Parathyroid adenoma (tissue), 2 donors: ENCODE data around the gene GRM1.

Experiments used
- H2AFZ ChIP-seq: fragments of 300-600 bp; sonication (generic); one replicate; pipeline ENCODE4 v1.7.0; 2017; ENCODE audit warnings: antibody characterized with exemption, mild to moderate bottlenecking
- H3K27ac ChIP-seq: fragments of 300-600 bp; sonication (generic); one replicate; pipeline ENCODE4 v1.7.0; 2017
- H3K27me3 ChIP-seq: fragments of 300-600 bp; sonication (generic); one replicate; pipeline ENCODE4 v1.7.0; 2017; ENCODE audit warnings: low read length; ENCODE audit not compliant: control insufficient read depth, insufficient read depth
- H3K36me3 ChIP-seq: fragments of 300-600 bp; sonication (generic); one replicate; pipeline ENCODE4 v1.7.0; 2017; ENCODE audit warnings: low read length; ENCODE audit not compliant: control insufficient read depth, insufficient read depth
- H3K4me1 ChIP-seq: fragments of 300-600 bp; sonication (generic); one replicate; pipeline ENCODE4 v1.7.0; 2017; ENCODE audit warnings: control low read depth
- H3K4me2 ChIP-seq: fragments of 300-600 bp; sonication (generic); one replicate; pipeline ENCODE4 v1.7.0; 2017; ENCODE audit warnings: low read length
- H3K4me3 ChIP-seq: fragments of 300-600 bp; sonication (generic); one replicate; pipeline ENCODE4 v1.7.0; 2017; ENCODE audit warnings: low read depth, low read length
- H3K79me2 ChIP-seq: fragments of 300-600 bp; sonication (generic); one replicate; pipeline ENCODE4 v1.7.0; 2017; ENCODE audit warnings: control low read depth
- H3K9ac ChIP-seq: fragments of 300-600 bp; sonication (generic); one replicate; pipeline ENCODE4 v1.7.0; 2017; ENCODE audit warnings: mild to moderate bottlenecking
- H3K9me3 ChIP-seq: fragments of 300-600 bp; sonication (generic); one replicate; pipeline ENCODE4 v1.7.0; 2017; ENCODE audit warnings: low read length; ENCODE audit not compliant: control insufficient read depth
- TF ChIP-seq, protein P1 (sequence below): fragments of 300-600 bp; sonication (generic); IDR thresholded peaks from one replicate; pipeline ENCODE4 v1.7.0; 2017; ENCODE audit warnings: antibody characterized with exemption, mild to moderate bottlenecking
- donor health status: primary hyperparathyroidism.

The GRM1 gene

GRCh38 chr6:146286961-146287360 lies 258.1 kb downstream of the GRM1 start:
- no peaks in the 10 kb centered on the region for H3K36me3 ChIP-seq
- no peak overlapping the region for H3K4me2 ChIP-seq
- H3K9me3 ChIP-seq, result no peaks in the 10 kb centered on the region
- H3K27me3 ChIP-seq, result no peaks in the 10 kb centered on the region
- no peak overlapping the region for H3K9ac ChIP-seq
- H3K4me1 ChIP-seq, result no peaks in the 10 kb centered on the region
- no peak overlapping the region for H3K27ac ChIP-seq
- no peak overlapping the region for H2AFZ ChIP-seq
- TF ChIP-seq, protein P1, sequence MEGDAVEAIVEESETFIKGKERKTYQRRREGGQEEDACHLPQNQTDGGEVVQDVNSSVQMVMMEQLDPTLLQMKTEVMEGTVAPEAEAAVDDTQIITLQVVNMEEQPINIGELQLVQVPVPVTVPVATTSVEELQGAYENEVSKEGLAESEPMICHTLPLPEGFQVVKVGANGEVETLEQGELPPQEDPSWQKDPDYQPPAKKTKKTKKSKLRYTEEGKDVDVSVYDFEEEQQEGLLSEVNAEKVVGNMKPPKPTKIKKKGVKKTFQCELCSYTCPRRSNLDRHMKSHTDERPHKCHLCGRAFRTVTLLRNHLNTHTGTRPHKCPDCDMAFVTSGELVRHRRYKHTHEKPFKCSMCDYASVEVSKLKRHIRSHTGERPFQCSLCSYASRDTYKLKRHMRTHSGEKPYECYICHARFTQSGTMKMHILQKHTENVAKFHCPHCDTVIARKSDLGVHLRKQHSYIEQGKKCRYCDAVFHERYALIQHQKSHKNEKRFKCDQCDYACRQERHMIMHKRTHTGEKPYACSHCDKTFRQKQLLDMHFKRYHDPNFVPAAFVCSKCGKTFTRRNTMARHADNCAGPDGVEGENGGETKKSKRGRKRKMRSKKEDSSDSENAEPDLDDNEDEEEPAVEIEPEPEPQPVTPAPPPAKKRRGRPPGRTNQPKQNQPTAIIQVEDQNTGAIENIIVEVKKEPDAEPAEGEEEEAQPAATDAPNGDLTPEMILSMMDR, result no peak
- H3K79me2 ChIP-seq, result no peaks in the 10 kb centered on the region
- H3K4me3 ChIP-seq, result no peak overlapping the region

DNA sequence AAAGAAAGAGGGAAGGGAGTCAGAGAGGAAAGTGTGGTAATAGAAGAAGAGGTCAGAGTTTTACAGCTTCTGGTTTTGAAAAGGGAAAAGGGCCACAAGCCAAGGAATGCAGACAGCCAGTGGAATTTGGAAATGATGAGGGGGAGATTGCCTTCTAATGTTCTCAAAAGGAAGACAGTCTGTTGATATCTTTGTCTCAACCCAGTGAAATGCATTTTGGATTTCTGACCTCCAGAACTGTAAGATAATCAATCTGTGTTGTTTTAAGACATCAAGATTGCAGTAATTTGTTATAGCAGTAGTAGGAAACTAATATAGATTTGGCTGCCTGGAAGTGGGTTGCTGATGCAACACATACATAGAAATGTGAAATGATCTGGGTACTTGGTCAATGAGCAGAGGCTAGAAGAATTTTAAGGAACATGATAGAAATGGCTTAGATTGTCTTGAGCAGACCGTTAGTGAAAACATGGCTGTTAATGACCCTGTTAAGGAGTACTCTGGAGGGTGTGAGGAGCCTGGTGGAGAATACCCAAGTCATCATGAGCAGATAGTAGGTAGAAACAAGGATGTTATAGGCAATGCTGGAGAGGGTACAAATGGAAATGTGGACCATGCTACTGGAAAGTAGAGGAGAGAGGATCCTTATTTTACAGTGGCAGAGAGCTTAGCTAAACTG lies 259.0 kb downstream of the GRM1 start:
- Histone ChIP-seq H3K27ac (no peak overlapping the region), H3K9ac (no peak overlapping the region), H3K36me3 (no peaks in the 10 kb centered on the region), H3K4me3 (no peak overlapping the region), H3K4me2 (no peak overlapping the region), H2AFZ (no peak overlapping the region), H3K4me1 (no peaks in the 10 kb centered on the region), H3K27me3 (no peaks in the 10 kb centered on the region), H3K9me3 (no peaks in the 10 kb centered on the region), H3K79me2 (no peaks in the 10 kb centered on the region)
- TF ChIP-seq, protein P1, result no peak

DNA sequence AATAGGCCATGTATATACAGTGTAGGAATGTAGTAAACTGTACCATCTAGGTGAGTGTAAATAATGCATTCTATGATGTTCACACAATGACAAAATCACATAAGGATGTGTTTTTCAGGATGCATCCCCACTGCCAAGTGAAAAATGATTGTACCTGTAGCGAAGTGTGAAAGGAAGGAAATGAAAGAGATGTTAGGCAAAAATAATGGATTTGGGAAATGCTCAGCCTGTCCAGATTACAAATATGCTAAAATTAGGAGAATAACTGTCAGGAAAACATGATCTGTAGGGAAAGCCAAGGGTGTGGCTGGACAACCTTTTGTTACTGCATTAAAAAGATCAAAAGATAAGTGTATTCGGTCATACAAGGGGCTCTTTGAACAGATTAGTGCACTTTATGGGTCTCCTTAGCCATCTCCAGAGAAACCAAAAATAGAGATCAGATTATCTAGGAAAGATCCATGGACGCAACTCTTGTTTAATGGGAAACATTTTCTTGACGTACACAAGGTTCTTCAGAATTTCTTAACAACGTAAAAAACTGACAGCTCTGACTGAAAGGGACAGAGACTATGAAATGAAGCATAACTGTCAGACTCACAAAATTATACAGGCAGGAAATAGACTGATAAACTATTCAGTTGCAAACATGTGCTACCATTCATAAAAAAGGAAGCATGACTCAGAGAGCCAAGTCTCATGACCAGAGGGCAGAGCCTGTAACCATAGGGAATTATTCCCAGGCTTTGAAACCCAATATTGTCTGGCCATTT lies 261.1 kb downstream of the GRM1 start:
- no peaks in the 10 kb centered on the region for H3K79me2 ChIP-seq
- no peak overlapping the region for H3K4me3 ChIP-seq
- no peaks in the 10 kb centered on the region for H3K36me3 ChIP-seq
- TF ChIP-seq, protein P1, result no peak
- H3K4me2 ChIP-seq, result no peak overlapping the region
- H3K9ac ChIP-seq, result no peak overlapping the region
- no peaks in the 10 kb centered on the region for H3K27me3 ChIP-seq
- no peaks in the 10 kb centered on the region for H3K9me3 ChIP-seq
- H3K27ac ChIP-seq, result no peak overlapping the region
- no peak overlapping the region for H2AFZ ChIP-seq
- H3K4me1 ChIP-seq, result no peaks in the 10 kb centered on the region

DNA sequence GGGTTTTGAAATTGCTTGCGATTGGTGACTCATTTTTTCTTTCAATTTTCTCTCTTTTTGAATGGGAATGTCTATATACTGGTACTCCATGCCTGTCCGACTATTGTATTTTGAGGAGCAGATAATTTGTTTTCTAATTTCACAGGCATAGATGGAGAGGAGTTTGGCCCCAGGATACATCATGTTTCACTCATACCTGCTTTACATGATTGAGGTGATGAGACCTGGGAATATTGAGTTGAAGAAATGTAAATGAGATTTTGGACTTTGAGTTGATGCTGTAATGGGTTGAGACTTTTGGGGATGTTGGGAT lies 261.7 kb downstream of the GRM1 start:
- H3K9me3 ChIP-seq, result no peaks in the 10 kb centered on the region
- H3K36me3 ChIP-seq, result no peaks in the 10 kb centered on the region
- H3K4me2 ChIP-seq, result no peak overlapping the region
- H2AFZ ChIP-seq, result no peak overlapping the region
- TF ChIP-seq, protein P1, result no peak
- H3K9ac ChIP-seq, result no peak overlapping the region
- no peaks in the 10 kb centered on the region for H3K79me2 ChIP-seq
- H3K4me1 ChIP-seq, result no peaks in the 10 kb centered on the region
- H3K4me3 ChIP-seq, result no peak overlapping the region
- H3K27ac ChIP-seq, result no peak overlapping the region
- H3K27me3 ChIP-seq, result no peaks in the 10 kb centered on the region

DNA sequence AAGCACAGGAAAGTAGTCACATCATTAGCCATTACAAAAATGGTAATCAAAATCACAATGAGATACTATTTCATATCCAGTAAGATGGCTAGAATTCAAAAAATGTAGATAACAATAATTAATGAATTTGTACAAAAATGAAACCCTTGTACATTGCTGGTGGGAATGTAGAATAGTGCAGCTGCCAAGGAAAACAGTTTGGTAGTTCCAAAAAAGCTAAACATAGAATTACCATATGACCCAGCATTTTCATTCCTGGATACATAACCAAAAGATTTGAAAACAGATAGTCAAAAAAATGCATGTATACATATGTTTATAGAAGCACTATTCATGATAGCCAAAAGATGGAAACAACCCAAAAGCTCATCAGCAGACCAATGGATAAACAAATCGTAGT lies 263.6 kb downstream of the GRM1 start:
- Histone ChIP-seq H3K27me3 (no peaks in the 10 kb centered on the region), H3K9ac (no peak overlapping the region), H3K36me3 (no peaks in the 10 kb centered on the region), H3K4me2 (no peak overlapping the region), H2AFZ (no peak overlapping the region), H3K4me3 (no peak overlapping the region), H3K27ac (no peak overlapping the region), H3K4me1 (no peaks in the 10 kb centered on the region), H3K79me2 (no peaks in the 10 kb centered on the region), H3K9me3 (no peaks in the 10 kb centered on the region)
- TF ChIP-seq, protein P1, result no peak
